GM19372 (cell line): ENCODE measurements around the gene FOCAD.
"Not testable (repeated sequence)": the region's sequence is repeated elsewhere in the genome, so short reads cannot be mapped to it uniquely, and the experiment has no call there.

ENCODE experiments used
- ATAC-seq: cut with Tn5 transposase; IDR thresholded peaks from one replicate; pipeline ENCODE4 v1.9.1; 2021; ENCODE audit warnings: mild to moderate bottlenecking, low read depth, moderate library complexity; ENCODE audit not compliant: unreplicated experiment

The FOCAD gene

GRCh38 chr9:20945856-20946255 is 261.8 kb downstream of the FOCAD start:
- no peak for ATAC-seq

GRCh38 chr9:20948703-20949102 is 264.6 kb downstream of the FOCAD start:
- no peak for ATAC-seq

GRCh38 chr9:20950707-20951106 is 266.6 kb downstream of the FOCAD start:
- ATAC-seq, result no peak

- no peak for ATAC-seq
Observed at GRCh38 chr9:20962536-20963225, 278.6 kb downstream of the FOCAD start.

- ATAC-seq, result no peak
Observed at GRCh38 chr9:20972684-20973083, 288.6 kb downstream of the FOCAD start.

GRCh38 chr9:20973246-20973947 is 289.3 kb downstream of the FOCAD start:
- ATAC-seq, result not testable (repeated sequence)

- not testable (repeated sequence) for ATAC-seq
Observed at GRCh38 chr9:20974191-20974938, 290.3 kb downstream of the FOCAD start.

GRCh38 chr9:20978249-20978648 is 294.2 kb downstream of the FOCAD start:
- ATAC-seq, result no peak

GRCh38 chr9:20980832-20981455 is 296.9 kb downstream of the FOCAD start:
- peak; percentile 82 for ATAC-seq

GRCh38 chr9:20981486-20981885 is 297.4 kb downstream of the FOCAD start:
- no peak for ATAC-seq

GRCh38 chr9:20984506-20984905 is 300.4 kb downstream of the FOCAD start:
- no peak for ATAC-seq

GRCh38 chr9:20985851-20986600 is 302.0 kb downstream of the FOCAD start:
- ATAC-seq, result no peak

GRCh38 chr9:20987521-20987920 is 303.5 kb downstream of the FOCAD start:
- no peak for ATAC-seq

GRCh38 chr9:20988061-20988460 is 304.0 kb downstream of the FOCAD start:
- no peak for ATAC-seq

GRCh38 chr9:20988671-20989315 is 304.7 kb downstream of the FOCAD start:
- ATAC-seq, result no peak

GRCh38 chr9:20989923-20990341 is 305.9 kb downstream of the FOCAD start:
- no peak for ATAC-seq

- ATAC-seq, result no peak
Observed at GRCh38 chr9:20990867-20991266, 306.8 kb downstream of the FOCAD start.

GRCh38 chr9:20994486-20994885 is 310.4 kb downstream of the FOCAD start:
- ATAC-seq, result no peak

- ATAC-seq, result no peak
Observed at GRCh38 chr9:20995616-20996015, 311.6 kb downstream of the FOCAD start.

GRCh38 chr9:20996809-20997208 is 312.8 kb downstream of the FOCAD start:
- no peak for ATAC-seq
